HEK293 (cell line): ENCODE results near the gene ADORA2A.

Source experiments
- ZNF140 ChIP-seq: fragments of 450-650 bp; formaldehyde crosslinking; IDR thresholded peaks from 2 replicates; pipeline ENCODE4 v1.5.1; 2016; ENCODE audit warnings: missing biosample characterization, missing genetic modification characterization
- TF ChIP-seq, protein P1 (sequence below): IDR thresholded peaks from 2 replicates; pipeline ENCODE4 v1.6.1; 2011; ENCODE audit warnings: mild to moderate bottlenecking, low read depth, low read length, borderline replicate concordance
- TF ChIP-seq, protein P2 (sequence below): fragments of 450-650 bp; formaldehyde crosslinking; IDR thresholded peaks from 2 replicates; pipeline ENCODE4 v1.5.1; 2016; ENCODE audit warnings: missing biosample characterization, missing genetic modification characterization
- TF ChIP-seq, protein P3 (sequence below): fragments of 450-650 bp; formaldehyde crosslinking; IDR thresholded peaks from 2 replicates; pipeline ENCODE4 v1.5.1; 2016; ENCODE audit warnings: missing biosample characterization, missing genetic modification characterization
- TF ChIP-seq, protein P4 (sequence below): sonication (generic); formaldehyde crosslinking; IDR thresholded peaks from 2 replicates; pipeline ENCODE4 v1.8.1; 2022; ENCODE audit warnings: mild to moderate bottlenecking, moderate library complexity, missing genetic modification reagents

DNA sequence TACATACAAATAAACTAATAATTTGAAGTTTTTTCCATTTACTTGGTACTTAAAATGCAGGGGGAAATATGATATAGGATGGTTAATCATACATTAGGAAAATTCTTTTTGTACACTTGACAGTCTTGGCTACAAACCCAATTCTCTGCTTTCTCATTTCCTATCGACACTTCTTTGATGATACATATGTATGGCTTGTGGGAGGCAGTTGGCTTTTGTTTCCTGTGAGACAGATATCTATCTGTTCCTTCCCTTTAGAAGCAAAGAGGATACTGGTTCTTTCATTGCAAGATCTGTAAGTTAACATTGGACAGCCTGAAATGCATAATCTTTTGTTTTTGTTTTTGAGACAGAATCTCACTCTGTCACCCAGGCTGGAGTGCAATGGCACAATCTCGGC is 47.9 kb upstream of the ADORA2A start:
- TF ChIP-seq, protein P1, sequence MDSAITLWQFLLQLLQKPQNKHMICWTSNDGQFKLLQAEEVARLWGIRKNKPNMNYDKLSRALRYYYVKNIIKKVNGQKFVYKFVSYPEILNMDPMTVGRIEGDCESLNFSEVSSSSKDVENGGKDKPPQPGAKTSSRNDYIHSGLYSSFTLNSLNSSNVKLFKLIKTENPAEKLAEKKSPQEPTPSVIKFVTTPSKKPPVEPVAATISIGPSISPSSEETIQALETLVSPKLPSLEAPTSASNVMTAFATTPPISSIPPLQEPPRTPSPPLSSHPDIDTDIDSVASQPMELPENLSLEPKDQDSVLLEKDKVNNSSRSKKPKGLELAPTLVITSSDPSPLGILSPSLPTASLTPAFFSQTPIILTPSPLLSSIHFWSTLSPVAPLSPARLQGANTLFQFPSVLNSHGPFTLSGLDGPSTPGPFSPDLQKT = no peak
- TF ChIP-seq, protein P2, sequence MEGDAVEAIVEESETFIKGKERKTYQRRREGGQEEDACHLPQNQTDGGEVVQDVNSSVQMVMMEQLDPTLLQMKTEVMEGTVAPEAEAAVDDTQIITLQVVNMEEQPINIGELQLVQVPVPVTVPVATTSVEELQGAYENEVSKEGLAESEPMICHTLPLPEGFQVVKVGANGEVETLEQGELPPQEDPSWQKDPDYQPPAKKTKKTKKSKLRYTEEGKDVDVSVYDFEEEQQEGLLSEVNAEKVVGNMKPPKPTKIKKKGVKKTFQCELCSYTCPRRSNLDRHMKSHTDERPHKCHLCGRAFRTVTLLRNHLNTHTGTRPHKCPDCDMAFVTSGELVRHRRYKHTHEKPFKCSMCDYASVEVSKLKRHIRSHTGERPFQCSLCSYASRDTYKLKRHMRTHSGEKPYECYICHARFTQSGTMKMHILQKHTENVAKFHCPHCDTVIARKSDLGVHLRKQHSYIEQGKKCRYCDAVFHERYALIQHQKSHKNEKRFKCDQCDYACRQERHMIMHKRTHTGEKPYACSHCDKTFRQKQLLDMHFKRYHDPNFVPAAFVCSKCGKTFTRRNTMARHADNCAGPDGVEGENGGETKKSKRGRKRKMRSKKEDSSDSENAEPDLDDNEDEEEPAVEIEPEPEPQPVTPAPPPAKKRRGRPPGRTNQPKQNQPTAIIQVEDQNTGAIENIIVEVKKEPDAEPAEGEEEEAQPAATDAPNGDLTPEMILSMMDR = no peak
- TF ChIP-seq, protein P3, sequence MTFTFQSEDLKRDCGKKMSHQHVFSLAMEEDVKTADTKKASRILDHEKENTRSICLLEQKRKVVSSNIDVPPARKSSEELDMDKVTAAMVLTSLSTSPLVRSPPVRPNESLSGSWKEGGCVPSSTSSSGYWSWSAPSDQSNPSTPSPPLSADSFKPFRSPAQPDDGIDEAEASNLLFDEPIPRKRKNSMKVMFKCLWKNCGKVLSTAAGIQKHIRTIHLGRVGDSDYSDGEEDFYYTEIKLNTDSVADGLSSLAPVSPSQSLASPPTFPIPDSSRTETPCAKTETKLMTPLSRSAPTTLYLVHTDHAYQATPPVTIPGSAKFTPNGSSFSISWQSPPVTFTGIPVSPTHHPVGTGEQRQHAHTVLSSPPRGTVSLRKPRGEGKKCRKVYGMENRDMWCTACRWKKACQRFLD (tag by site-specific recombination) = no peak
- TF ChIP-seq, protein P4, sequence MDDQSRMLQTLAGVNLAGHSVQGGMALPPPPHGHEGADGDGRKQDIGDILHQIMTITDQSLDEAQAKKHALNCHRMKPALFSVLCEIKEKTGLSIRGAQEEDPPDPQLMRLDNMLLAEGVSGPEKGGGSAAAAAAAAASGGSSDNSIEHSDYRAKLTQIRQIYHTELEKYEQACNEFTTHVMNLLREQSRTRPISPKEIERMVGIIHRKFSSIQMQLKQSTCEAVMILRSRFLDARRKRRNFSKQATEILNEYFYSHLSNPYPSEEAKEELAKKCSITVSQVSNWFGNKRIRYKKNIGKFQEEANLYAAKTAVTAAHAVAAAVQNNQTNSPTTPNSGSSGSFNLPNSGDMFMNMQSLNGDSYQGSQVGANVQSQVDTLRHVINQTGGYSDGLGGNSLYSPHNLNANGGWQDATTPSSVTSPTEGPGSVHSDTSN (CRISPR knock-in tag) = no peak
- no peak for TF ChIP-seq ZNF140 (tag by site-specific recombination)
